AG04450 (cell line): ENCODE results near the gene IL15. TPM values are rescaled to one million over a fixed set of nuclear protein-coding genes. Genes with fewer than 3 reads are reported as not detected.
"Not testable (repeated sequence)": the region's sequence is repeated elsewhere in the genome, so short reads cannot be mapped to it uniquely, and the experiment has no call there.

Experiments
- CTCF ChIA-PET: fragments of 300-600, 350-600 bp; formaldehyde crosslinking; extraction: SDS; loops from one replicate; lab custom pipeline; 2022; ENCODE audit warnings: antibody characterized with exemption, inconsistent platforms; lab: Charles Lee
- POLR2A ChIA-PET: fragments of 350-600 bp; formaldehyde crosslinking; extraction: SDS; loops from one replicate; lab custom pipeline; 2021; ENCODE audit warnings: antibody characterized with exemption, inconsistent platforms; lab: Yijun Ruan, JAX
- DNase-seq: peaks from one replicate; pipeline ENCODE4 v3.0.0-alpha.2; 2011; ENCODE audit warnings: low read depth, low spot score
- H3K27ac ChIP-seq: one replicate; pipeline ENCODE4 v1.5.1; 2012; ENCODE audit warnings: low read depth, low read length, control low read depth
- H3K27me3 ChIP-seq: one replicate; pipeline ENCODE4 v1.6.0; 2012; ENCODE audit warnings: low read length; ENCODE audit not compliant: control insufficient read depth, insufficient read depth
- H3K4me3 ChIP-seq: 2 replicates; pipeline ENCODE4 v1.5.1; 2011; ENCODE audit warnings: mild to moderate bottlenecking, low read depth, low read length, control low read depth
- H3K9me3 ChIP-seq: 2 replicates; pipeline ENCODE4 v1.5.1; 2012; ENCODE audit warnings: low read length; ENCODE audit not compliant: control insufficient read depth, insufficient read depth
- CTCF ChIP-seq: IDR thresholded peaks from 2 replicates; pipeline ENCODE4 v1.5.1; 2011; ENCODE audit warnings: low read depth, low read length, control low read depth, inconsistent platforms
- polyA plus RNA-seq: library from polyadenylated mRNA; depleted of rRNA; stranded (reverse); fragments of >200 nt; gene quantifications from 2 replicates; pipeline ENCODE4 v1.2.3, GENCODE V29; 2011

Gene IL15
- polyA plus RNA-seq, 1 experiment, result 10.9 TPM

- Histone ChIP-seq H3K9me3 (peaks cover 8% of the 10 kb centered on the region), H3K27ac (no peak overlapping the region), H3K27me3 (no peaks in the 10 kb centered on the region), H3K4me3 (no peak overlapping the region)
- CTCF ChIA-PET, result interaction anchor here (1.2 kb wide), 1 partner anchor 11 kb away, joined by 3 read pairs; no protein-coding TSS in a partner anchor
- POLR2A ChIA-PET, result no interaction called here
- TF ChIP-seq CTCF, result no peak
- DNase-seq, result no peak
Observed at GRCh38 chr4:141605425-141605856, 30.9 kb upstream of the IL15 start.

- ChIA-PET CTCF (no interaction called here), POLR2A (no interaction called here)
- no peak for DNase-seq
- H3K4me3 ChIP-seq, result no peak overlapping the region
- H3K27ac ChIP-seq, result no peak overlapping the region
- no peaks in the 10 kb centered on the region for H3K27me3 ChIP-seq
- H3K9me3 ChIP-seq, result peaks cover 8% of the 10 kb centered on the region
- TF ChIP-seq CTCF, result no peak
Observed at GRCh38 chr4:141609243-141609642, 27.1 kb upstream of the IL15 start.

DNA sequence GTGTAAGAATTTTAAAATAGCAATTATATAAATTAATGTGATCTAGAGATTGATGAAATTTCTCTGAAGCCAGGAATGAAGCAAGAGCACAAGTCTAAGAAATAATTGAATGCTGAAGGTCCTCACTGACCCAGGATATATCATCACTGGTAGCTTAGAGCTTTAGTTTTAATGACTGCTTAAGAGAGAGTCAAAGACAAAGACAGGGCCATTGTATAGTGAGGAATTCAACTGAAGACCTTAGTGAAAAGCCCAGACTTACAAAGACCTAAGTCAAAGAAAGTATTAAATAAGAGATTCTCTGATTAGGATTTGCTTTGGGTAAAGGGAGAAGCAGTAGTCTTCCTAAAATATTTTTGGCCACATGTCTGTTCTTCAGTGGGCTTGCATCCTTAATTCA lies 26.0 kb upstream of the IL15 start:
- Histone ChIP-seq H3K4me3 (no peak overlapping the region), H3K27me3 (no peaks in the 10 kb centered on the region), H3K9me3 (peaks cover 7% of the 10 kb centered on the region), H3K27ac (no peak overlapping the region)
- POLR2A ChIA-PET, result no interaction called here
- CTCF ChIA-PET, result no interaction called here
- no peak for DNase-seq
- no peak for TF ChIP-seq CTCF

DNA sequence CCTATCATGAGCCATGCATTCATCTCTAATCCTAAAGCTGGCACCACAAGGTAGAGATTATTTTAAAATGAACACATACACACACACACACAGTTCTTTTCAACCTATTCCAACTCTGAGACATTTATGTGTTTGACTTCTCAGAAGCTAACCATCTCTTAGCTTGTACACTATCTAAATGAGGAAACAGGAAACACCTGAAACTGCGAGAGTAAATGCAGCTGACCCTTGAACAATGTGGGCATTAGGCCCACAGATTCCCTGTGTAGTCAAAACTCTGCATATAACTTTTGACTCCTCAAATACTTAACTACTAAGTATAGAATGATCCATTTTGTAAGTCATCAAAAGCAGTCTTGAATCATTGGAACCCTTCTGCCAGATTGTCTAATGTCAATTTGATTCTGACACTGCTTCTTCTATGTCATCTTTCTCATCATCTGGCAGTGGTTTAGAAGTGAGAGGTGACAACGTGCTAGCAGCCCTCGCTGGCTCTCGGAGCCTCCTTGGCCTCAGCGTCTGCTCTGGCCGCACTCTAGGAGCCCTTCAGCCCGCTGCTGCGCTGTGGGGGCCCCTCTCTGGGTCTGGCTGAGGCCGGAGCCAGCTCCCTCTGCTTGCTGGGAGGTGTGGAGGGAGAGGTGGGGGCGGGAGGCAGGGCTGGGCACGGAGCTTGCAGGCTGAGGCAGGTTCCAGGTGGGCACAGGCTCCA lies 21.4 kb upstream of the IL15 start:
- Histone ChIP-seq H3K27ac (no peak overlapping the region), H3K9me3 (peaks cover 8% of the 10 kb centered on the region), H3K4me3 (no peak overlapping the region), H3K27me3 (no peaks in the 10 kb centered on the region)
- TF ChIP-seq CTCF, result no peak
- ChIA-PET CTCF (no interaction called here), POLR2A (no interaction called here)
- DNase-seq, result no peak

GRCh38 chr4:141615587-141615918 lies 20.8 kb upstream of the IL15 start:
- H3K9me3 ChIP-seq, H3K4me3 ChIP-seq, H3K27ac ChIP-seq, DNase-seq, H3K27me3 ChIP-seq, POLR2A ChIA-PET: not testable (repeated sequence)
- CTCF ChIA-PET, result interaction anchor here (0.6 kb wide), 1 partner anchor 9 kb away, joined by 3 read pairs; no protein-coding TSS in a partner anchor
